HCT116 (cell line): Measurements from ENCODE around the gene SP3.

Experiments
- ELF1 ChIP-seq: IDR thresholded peaks from 2 replicates; pipeline ENCODE4 v1.6.1; 2012; ENCODE audit warnings: low read depth, borderline replicate concordance
- POLR2A ChIP-seq: IDR thresholded peaks from 2 replicates; pipeline ENCODE4 v1.7.0; 2011; ENCODE audit warnings: borderline replicate concordance; ENCODE audit not compliant: insufficient read depth, insufficient read length; ENCODE audit errors: extremely low read depth
- RAD21 ChIP-seq: IDR thresholded peaks from 2 replicates; pipeline ENCODE4 v1.6.1; 2012; ENCODE audit warnings: low read depth, mild to moderate bottlenecking
- TF ChIP-seq, protein P1 (sequence below), 3 experiments: fragments of 200-600 bp in 1 of 3; sonication (generic) in 1 of 3; IDR thresholded peaks in 2 of 3; conservative IDR thresholded peaks in 1 of 3; 2 replicates each; pipeline ENCODE4 v1.5.1; 2012 to 2017; ENCODE audit warnings: low read depth in 2 of 3, low read length in 2 of 3, antibody characterized with exemption in 1 of 3, borderline replicate concordance in 1 of 3, control low read depth in 1 of 3, mild to moderate bottlenecking in 1 of 3, mixed read lengths in 1 of 3, mixed run types in 1 of 3, moderate library complexity in 1 of 3; ENCODE audit not compliant: insufficient read depth in 1 of 3
- TF ChIP-seq, protein P2 (sequence below): IDR thresholded peaks from 2 replicates; pipeline ENCODE4 v1.6.1; 2012
- TF ChIP-seq, protein P3 (sequence below): IDR thresholded peaks from 2 replicates; pipeline ENCODE4 v1.6.1; 2012; ENCODE audit warnings: low read depth

DNA sequence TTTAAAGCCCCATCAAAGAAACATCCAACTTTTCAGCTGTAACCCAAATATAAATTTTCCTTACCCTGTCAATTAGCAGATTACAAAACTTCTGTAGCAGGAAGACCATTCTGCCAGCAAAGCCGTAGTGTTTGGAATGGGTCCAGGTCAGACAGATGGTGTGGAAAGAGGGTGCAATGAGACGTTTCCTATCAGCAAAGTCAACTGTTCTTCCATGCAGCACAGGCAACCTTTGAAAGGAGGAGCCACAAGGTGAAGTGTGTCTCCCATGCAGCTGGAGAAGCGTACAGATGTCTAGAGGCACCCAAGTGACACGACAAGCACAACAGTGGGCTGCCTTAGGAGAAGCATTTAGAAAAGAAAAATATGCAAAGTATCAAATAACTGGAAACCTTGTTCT, 83.7 kb downstream of the SP3 start:
- TF ChIP-seq, protein P1, sequence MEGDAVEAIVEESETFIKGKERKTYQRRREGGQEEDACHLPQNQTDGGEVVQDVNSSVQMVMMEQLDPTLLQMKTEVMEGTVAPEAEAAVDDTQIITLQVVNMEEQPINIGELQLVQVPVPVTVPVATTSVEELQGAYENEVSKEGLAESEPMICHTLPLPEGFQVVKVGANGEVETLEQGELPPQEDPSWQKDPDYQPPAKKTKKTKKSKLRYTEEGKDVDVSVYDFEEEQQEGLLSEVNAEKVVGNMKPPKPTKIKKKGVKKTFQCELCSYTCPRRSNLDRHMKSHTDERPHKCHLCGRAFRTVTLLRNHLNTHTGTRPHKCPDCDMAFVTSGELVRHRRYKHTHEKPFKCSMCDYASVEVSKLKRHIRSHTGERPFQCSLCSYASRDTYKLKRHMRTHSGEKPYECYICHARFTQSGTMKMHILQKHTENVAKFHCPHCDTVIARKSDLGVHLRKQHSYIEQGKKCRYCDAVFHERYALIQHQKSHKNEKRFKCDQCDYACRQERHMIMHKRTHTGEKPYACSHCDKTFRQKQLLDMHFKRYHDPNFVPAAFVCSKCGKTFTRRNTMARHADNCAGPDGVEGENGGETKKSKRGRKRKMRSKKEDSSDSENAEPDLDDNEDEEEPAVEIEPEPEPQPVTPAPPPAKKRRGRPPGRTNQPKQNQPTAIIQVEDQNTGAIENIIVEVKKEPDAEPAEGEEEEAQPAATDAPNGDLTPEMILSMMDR (IDR thresholded peaks at IDR 0.05 in 2 of 3, conservative IDR thresholded peaks at IDR 0.05 in 1 of 3; ENCODE audit: borderline replicate concordance in 1 of 3, insufficient read depth in 1 of 3, low read depth in 2 of 3, low read length in 2 of 3), result no peak
- no peak for TF ChIP-seq ELF1
- TF ChIP-seq RAD21, result no peak
- TF ChIP-seq, protein P2, sequence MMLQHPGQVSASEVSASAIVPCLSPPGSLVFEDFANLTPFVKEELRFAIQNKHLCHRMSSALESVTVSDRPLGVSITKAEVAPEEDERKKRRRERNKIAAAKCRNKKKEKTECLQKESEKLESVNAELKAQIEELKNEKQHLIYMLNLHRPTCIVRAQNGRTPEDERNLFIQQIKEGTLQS, result no peak
- TF ChIP-seq, protein P3, sequence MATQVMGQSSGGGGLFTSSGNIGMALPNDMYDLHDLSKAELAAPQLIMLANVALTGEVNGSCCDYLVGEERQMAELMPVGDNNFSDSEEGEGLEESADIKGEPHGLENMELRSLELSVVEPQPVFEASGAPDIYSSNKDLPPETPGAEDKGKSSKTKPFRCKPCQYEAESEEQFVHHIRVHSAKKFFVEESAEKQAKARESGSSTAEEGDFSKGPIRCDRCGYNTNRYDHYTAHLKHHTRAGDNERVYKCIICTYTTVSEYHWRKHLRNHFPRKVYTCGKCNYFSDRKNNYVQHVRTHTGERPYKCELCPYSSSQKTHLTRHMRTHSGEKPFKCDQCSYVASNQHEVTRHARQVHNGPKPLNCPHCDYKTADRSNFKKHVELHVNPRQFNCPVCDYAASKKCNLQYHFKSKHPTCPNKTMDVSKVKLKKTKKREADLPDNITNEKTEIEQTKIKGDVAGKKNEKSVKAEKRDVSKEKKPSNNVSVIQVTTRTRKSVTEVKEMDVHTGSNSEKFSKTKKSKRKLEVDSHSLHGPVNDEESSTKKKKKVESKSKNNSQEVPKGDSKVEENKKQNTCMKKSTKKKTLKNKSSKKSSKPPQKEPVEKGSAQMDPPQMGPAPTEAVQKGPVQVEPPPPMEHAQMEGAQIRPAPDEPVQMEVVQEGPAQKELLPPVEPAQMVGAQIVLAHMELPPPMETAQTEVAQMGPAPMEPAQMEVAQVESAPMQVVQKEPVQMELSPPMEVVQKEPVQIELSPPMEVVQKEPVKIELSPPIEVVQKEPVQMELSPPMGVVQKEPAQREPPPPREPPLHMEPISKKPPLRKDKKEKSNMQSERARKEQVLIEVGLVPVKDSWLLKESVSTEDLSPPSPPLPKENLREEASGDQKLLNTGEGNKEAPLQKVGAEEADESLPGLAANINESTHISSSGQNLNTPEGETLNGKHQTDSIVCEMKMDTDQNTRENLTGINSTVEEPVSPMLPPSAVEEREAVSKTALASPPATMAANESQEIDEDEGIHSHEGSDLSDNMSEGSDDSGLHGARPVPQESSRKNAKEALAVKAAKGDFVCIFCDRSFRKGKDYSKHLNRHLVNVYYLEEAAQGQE, result no peak
- TF ChIP-seq POLR2A, result no peak
